Suprapubic skin (tissue), 4 donors: ENCODE results near the gene YPEL5. TPM values are rescaled to one million over a fixed set of nuclear protein-coding genes. Genes with fewer than 3 reads are reported as not detected.
A peak's percentile ranks its signal among the peaks of the same experiment; 100 is the strongest.

Experiments used
- DNase-seq, 2 donors: peaks; one replicate each; pipeline ENCODE4 v3.0.0-alpha.2; 2019; ENCODE audit warnings: low spot score in 2 of 2
- H3K27ac ChIP-seq: fragments of 200-600 bp; sonication (generic); one replicate; pipeline ENCODE4 v1.5.1; 2019
- H3K27me3 ChIP-seq: fragments of 200-600 bp; sonication (generic); one replicate; pipeline ENCODE4 v1.5.1; 2019
- H3K36me3 ChIP-seq: fragments of 200-600 bp; sonication (generic); one replicate; pipeline ENCODE4 v1.5.1; 2019
- H3K4me1 ChIP-seq: fragments of 200-600 bp; sonication (generic); one replicate; pipeline ENCODE4 v1.5.1; 2019
- H3K4me3 ChIP-seq: fragments of 200-600 bp; sonication (generic); one replicate; pipeline ENCODE4 v1.5.1; 2019; ENCODE audit warnings: mild to moderate bottlenecking
- H3K9me3 ChIP-seq: fragments of 200-600 bp; sonication (generic); one replicate; pipeline ENCODE4 v1.5.1; 2019
- CTCF ChIP-seq, 2 donors: fragments of 200-600 bp in 1 of 2; fragments of 450-650 bp in 1 of 2; sonication (generic) in 1 of 2; IDR thresholded peaks; one replicate each; pipeline ENCODE4 v1.5.1; 2016 to 2019; ENCODE audit warnings: antibody characterized with exemption in 2 of 2, mild to moderate bottlenecking in 1 of 2, moderate library complexity in 1 of 2
- EP300 ChIP-seq: sonication (generic); formaldehyde crosslinking; IDR thresholded peaks from one replicate; pipeline ENCODE4 v1.6.1; 2017; ENCODE audit warnings: antibody characterized with exemption
- POLR2A ChIP-seq, 2 donors: fragments of 450-650 bp; IDR thresholded peaks; one replicate each; pipeline ENCODE4 v1.6.1; 2017; ENCODE audit warnings: antibody characterized with exemption in 2 of 2, mild to moderate bottlenecking in 2 of 2, moderate library complexity in 2 of 2
- POLR2AphosphoS5 ChIP-seq, 3 donors: sonication (generic); formaldehyde crosslinking; IDR thresholded peaks; one replicate each; pipeline ENCODE4 v1.6.1; 2017; ENCODE audit warnings: antibody characterized with exemption in 3 of 3
- WGBS: methylation state at CpG from one replicate; pipeline ENCODE4 v1.1.5; 2018; 5-methylcytosine and 5-hydroxymethylcytosine counted together
- total RNA-seq, 4 donors: library from RNA; depleted of rRNA; stranded (reverse); fragments of >200 nt; gene quantifications; one replicate each; pipeline ENCODE4 v1.1.0, GENCODE V29; 2016

The YPEL5 gene
- total RNA-seq, 4 donors from 2014 or later, result 102 to 129 (median 109) TPM

- no peak overlapping the region for H3K27ac ChIP-seq
- DNase-seq, result no peak
- no peak for TF ChIP-seq POLR2AphosphoS5 (IDR thresholded peaks at IDR 0.05)
- H3K36me3 ChIP-seq, result no peaks in the 10 kb centered on the region
- no peaks in the 10 kb centered on the region for H3K27me3 ChIP-seq
- H3K9me3 ChIP-seq, result no peaks in the 10 kb centered on the region
- WGBS, result 100% methylated on average over 1 of the region's 1 CpG
- H3K4me1 ChIP-seq, result peaks cover 3% of the 10 kb centered on the region
- H3K4me3 ChIP-seq, result no peak overlapping the region
These were observed 25.8 kb downstream of the YPEL5 start for GRCh38 chr2:30172627-30173026.

GRCh38 chr2:30177440-30177839 lies 30.6 kb downstream of the YPEL5 start:
- H3K4me3 ChIP-seq, result no peak overlapping the region
- H3K4me1 ChIP-seq, result peaks cover 23% of the 10 kb centered on the region
- no peak for TF ChIP-seq EP300
- no peak for TF ChIP-seq CTCF (IDR thresholded peaks at IDR 0.05)
- TF ChIP-seq POLR2A (IDR thresholded peaks at IDR 0.05), result no peak
- TF ChIP-seq POLR2AphosphoS5 (IDR thresholded peaks at IDR 0.05), result no peak
- H3K27me3 ChIP-seq, result no peaks in the 10 kb centered on the region
- H3K27ac ChIP-seq, result peak overlapping the region; percentile 70
- DNase-seq, result no peak
- H3K36me3 ChIP-seq, result no peaks in the 10 kb centered on the region
- WGBS, result 100% methylated on average over 3 of the region's 3 CpGs
- no peaks in the 10 kb centered on the region for H3K9me3 ChIP-seq

GRCh38 chr2:30177956-30178355 lies 31.1 kb downstream of the YPEL5 start:
- H3K27ac ChIP-seq, result peak overlapping the region; percentile 70
- 80% methylated on average over 4 of the region's 4 CpGs for WGBS
- H3K4me1 ChIP-seq, result peaks cover 23% of the 10 kb centered on the region
- H3K9me3 ChIP-seq, result no peaks in the 10 kb centered on the region
- H3K4me3 ChIP-seq, result no peak overlapping the region
- no peaks in the 10 kb centered on the region for H3K36me3 ChIP-seq
- no peaks in the 10 kb centered on the region for H3K27me3 ChIP-seq
- DNase-seq, result no peak
- TF ChIP-seq CTCF (IDR thresholded peaks at IDR 0.05) (no peak), POLR2AphosphoS5 (IDR thresholded peaks at IDR 0.05) (no peak), POLR2A (IDR thresholded peaks at IDR 0.05) (no peak), EP300 (no peak)

- Histone ChIP-seq H3K36me3 (no peaks in the 10 kb centered on the region), H3K9me3 (no peaks in the 10 kb centered on the region), H3K27ac (peak overlapping the region; percentile 70), H3K27me3 (no peaks in the 10 kb centered on the region), H3K4me1 (peaks cover 23% of the 10 kb centered on the region), H3K4me3 (no peak overlapping the region)
- no peak for DNase-seq
- TF ChIP-seq POLR2AphosphoS5 (IDR thresholded peaks at IDR 0.05), result peak in 2 of 3 donors; percentile 37 to 87
- TF ChIP-seq CTCF (IDR thresholded peaks at IDR 0.05), result no peak
- no peak for TF ChIP-seq POLR2A (IDR thresholded peaks at IDR 0.05)
- no peak for TF ChIP-seq EP300
- 26% methylated on average over 11 of the region's 11 CpGs for WGBS
These were observed 32.0 kb downstream of the YPEL5 start for GRCh38 chr2:30178618-30179434.

GRCh38 chr2:30179536-30179935 lies 32.7 kb downstream of the YPEL5 start:
- DNase-seq, result no peak
- no peak overlapping the region for H3K4me3 ChIP-seq
- H3K4me1 ChIP-seq, result peaks cover 23% of the 10 kb centered on the region
- H3K27ac ChIP-seq, result peak overlapping the region; percentile 70
- H3K36me3 ChIP-seq, result no peaks in the 10 kb centered on the region
- WGBS, result 93% methylated on average over 2 of the region's 2 CpGs
- H3K9me3 ChIP-seq, result no peaks in the 10 kb centered on the region
- TF ChIP-seq POLR2AphosphoS5 (IDR thresholded peaks at IDR 0.05) (no peak), CTCF (IDR thresholded peaks at IDR 0.05) (no peak), POLR2A (IDR thresholded peaks at IDR 0.05) (no peak), EP300 (no peak)
- H3K27me3 ChIP-seq, result no peaks in the 10 kb centered on the region
